ENCODE results near the gene PON2.
"Not testable (repeated sequence)": the region's sequence is repeated elsewhere in the genome, so short reads cannot be mapped to it uniquely, and the experiment has no call there.

Gene PON2

GRCh38 chr7:95470452-95470851 is 35.6 kb upstream of the PON2 start:
- H3K4me1 ChIP-seq (ENCODE audit: control insufficient read depth, low read depth, low read length) = peaks cover 2% of the 10 kb centered on the region
- no peak overlapping the region for H2AK5ac ChIP-seq (ENCODE audit: low read length)
- no peak overlapping the region for H3K56ac ChIP-seq (ENCODE audit: low read length)
- H3K23ac ChIP-seq (ENCODE audit: low read length) = no peak overlapping the region
- H3K27ac ChIP-seq (ENCODE audit: low read depth, low read length) = no peak overlapping the region
- H3K4me3 ChIP-seq (ENCODE audit: low read length) = no peak overlapping the region
- no peak overlapping the region for H3K9ac ChIP-seq (ENCODE audit: low read length)
- H3K27me3 ChIP-seq (ENCODE audit: insufficient read depth, low read length, poor library complexity) = no peaks in the 10 kb centered on the region
- no peak overlapping the region for H2BK5ac ChIP-seq (ENCODE audit: low read length)
- no CpG with 5 or more reads among the region's 3 CpGs for WGBS (ENCODE audit: extremely low coverage, insufficient coverage, low lambda C conversion rate)
- H2BK120ac ChIP-seq (ENCODE audit: low read depth, low read length) = no peak overlapping the region
- H3K36me3 ChIP-seq (ENCODE audit: control insufficient read depth, insufficient read depth, low read length) = no peaks in the 10 kb centered on the region
- DNase-seq = peak; percentile 38
- no peak overlapping the region for H4K5ac ChIP-seq (ENCODE audit: low read length)
- no peak overlapping the region for H3K4me2 ChIP-seq (ENCODE audit: low read length)
- no peaks in the 10 kb centered on the region for H3K79me1 ChIP-seq (ENCODE audit: low read length)
- no peak overlapping the region for H3K4ac ChIP-seq (ENCODE audit: low read depth, low read length)
- H2BK15ac ChIP-seq (replicated peaks; ENCODE audit: low read depth) = no peak overlapping the region
- H3K79me2 ChIP-seq (ENCODE audit: control insufficient read depth, insufficient read depth, low read length) = no peaks in the 10 kb centered on the region
- no peak overlapping the region for H3K18ac ChIP-seq (ENCODE audit: low read length)
- no peak overlapping the region for H4K8ac ChIP-seq (ENCODE audit: low read depth, low read length)

GRCh38 chr7:95469848-95470247 is 35.0 kb upstream of the PON2 start:
- no peak overlapping the region for H3K56ac ChIP-seq (ENCODE audit: low read length)
- no peak overlapping the region for H4K8ac ChIP-seq (ENCODE audit: low read depth, low read length)
- no peak overlapping the region for H3K23ac ChIP-seq (ENCODE audit: low read length)
- H2BK15ac ChIP-seq (replicated peaks; ENCODE audit: low read depth) = no peak overlapping the region
- no peak overlapping the region for H2AK5ac ChIP-seq (ENCODE audit: low read length)
- H3K36me3 ChIP-seq (ENCODE audit: control insufficient read depth, insufficient read depth, low read length) = no peaks in the 10 kb centered on the region
- H3K27ac ChIP-seq (ENCODE audit: low read depth, low read length) = no peak overlapping the region
- no peak overlapping the region for H3K4ac ChIP-seq (ENCODE audit: low read depth, low read length)
- no peaks in the 10 kb centered on the region for H3K79me1 ChIP-seq (ENCODE audit: low read length)
- no peaks in the 10 kb centered on the region for H3K79me2 ChIP-seq (ENCODE audit: control insufficient read depth, insufficient read depth, low read length)
- H3K9ac ChIP-seq (ENCODE audit: low read length) = no peak overlapping the region
- peaks cover 2% of the 10 kb centered on the region for H3K4me1 ChIP-seq (ENCODE audit: control insufficient read depth, low read depth, low read length)
- H3K4me3 ChIP-seq (ENCODE audit: low read length) = no peak overlapping the region
- WGBS (ENCODE audit: extremely low coverage, insufficient coverage, low lambda C conversion rate) = 100% methylated on average over 1 of the region's 4 CpGs
- H2BK120ac ChIP-seq (ENCODE audit: low read depth, low read length) = no peak overlapping the region
- H3K4me2 ChIP-seq (ENCODE audit: low read length) = no peak overlapping the region
- no peak overlapping the region for H3K18ac ChIP-seq (ENCODE audit: low read length)
- H4K5ac ChIP-seq (ENCODE audit: low read length) = no peak overlapping the region
- no peaks in the 10 kb centered on the region for H3K27me3 ChIP-seq (ENCODE audit: insufficient read depth, low read length, poor library complexity)
- peak; percentile 5 for DNase-seq
- H2BK5ac ChIP-seq (ENCODE audit: low read length) = no peak overlapping the region

DNA sequence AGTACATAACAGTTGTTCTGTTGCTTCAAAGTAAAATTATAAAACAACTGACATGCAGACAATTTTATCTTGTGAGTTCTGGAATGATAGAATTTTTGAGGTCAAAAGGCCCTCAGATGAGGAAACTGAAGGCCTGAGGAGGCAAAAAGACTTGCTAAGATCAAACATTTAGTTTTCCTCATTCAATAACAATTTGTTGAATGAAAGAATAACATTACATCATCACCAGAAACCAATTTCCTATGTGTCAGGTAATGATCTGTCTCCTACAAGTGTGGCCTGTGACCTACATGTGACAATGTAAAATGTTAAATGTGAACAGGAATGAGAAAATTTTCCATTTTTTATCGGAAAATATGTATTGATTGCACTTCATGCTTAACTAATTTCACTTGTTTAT is 34.4 kb upstream of the PON2 start:
- Histone ChIP-seq H3K27ac (ENCODE audit: low read depth, low read length) (no peak overlapping the region), H3K4me3 (ENCODE audit: low read length) (no peak overlapping the region), H3K36me3 (ENCODE audit: control insufficient read depth, insufficient read depth, low read length) (no peaks in the 10 kb centered on the region), H3K4me1 (ENCODE audit: control insufficient read depth, low read depth, low read length) (peaks cover 2% of the 10 kb centered on the region), H4K8ac (ENCODE audit: low read depth, low read length) (no peak overlapping the region), H3K56ac (ENCODE audit: low read length) (no peak overlapping the region), H2BK120ac (ENCODE audit: low read depth, low read length) (no peak overlapping the region), H3K9ac (ENCODE audit: low read length) (no peak overlapping the region), H3K79me2 (ENCODE audit: control insufficient read depth, insufficient read depth, low read length) (no peaks in the 10 kb centered on the region), H3K18ac (ENCODE audit: low read length) (no peak overlapping the region), H3K4ac (ENCODE audit: low read depth, low read length) (no peak overlapping the region), H2BK15ac (replicated peaks; ENCODE audit: low read depth) (no peak overlapping the region), H2BK5ac (ENCODE audit: low read length) (no peak overlapping the region), H3K23ac (ENCODE audit: low read length) (no peak overlapping the region), H3K79me1 (ENCODE audit: low read length) (no peaks in the 10 kb centered on the region), H4K5ac (ENCODE audit: low read length) (no peak overlapping the region), H3K4me2 (ENCODE audit: low read length) (no peak overlapping the region), H2AK5ac (ENCODE audit: low read length) (no peak overlapping the region), H3K27me3 (ENCODE audit: insufficient read depth, low read length, poor library complexity) (no peaks in the 10 kb centered on the region)
- DNase-seq = no peak
- no CpG with 5 or more reads among the region's 1 CpG for WGBS (ENCODE audit: extremely low coverage, insufficient coverage, low lambda C conversion rate)

- Histone ChIP-seq H4K8ac (ENCODE audit: low read depth, low read length) (no peak overlapping the region), H3K56ac (ENCODE audit: low read length) (no peak overlapping the region), H3K4ac (ENCODE audit: low read depth, low read length) (no peak overlapping the region), H3K18ac (ENCODE audit: low read length) (no peak overlapping the region), H3K4me2 (ENCODE audit: low read length) (no peak overlapping the region), H2AK5ac (ENCODE audit: low read length) (no peak overlapping the region), H3K9ac (ENCODE audit: low read length) (no peak overlapping the region), H3K79me1 (ENCODE audit: low read length) (no peaks in the 10 kb centered on the region), H3K27ac (ENCODE audit: low read depth, low read length) (no peak overlapping the region), H3K23ac (ENCODE audit: low read length) (no peak overlapping the region), H3K79me2 (ENCODE audit: control insufficient read depth, insufficient read depth, low read length) (no peaks in the 10 kb centered on the region), H3K27me3 (ENCODE audit: insufficient read depth, low read length, poor library complexity) (no peaks in the 10 kb centered on the region), H3K4me1 (ENCODE audit: control insufficient read depth, low read depth, low read length) (peaks cover 2% of the 10 kb centered on the region), H2BK5ac (ENCODE audit: low read length) (no peak overlapping the region), H3K4me3 (ENCODE audit: low read length) (no peak overlapping the region), H4K5ac (ENCODE audit: low read length) (no peak overlapping the region), H2BK15ac (replicated peaks; ENCODE audit: low read depth) (no peak overlapping the region), H3K36me3 (ENCODE audit: control insufficient read depth, insufficient read depth, low read length) (no peaks in the 10 kb centered on the region), H2BK120ac (ENCODE audit: low read depth, low read length) (no peak overlapping the region)
- no peak for DNase-seq
- no CpG with 5 or more reads among the region's 1 CpG for WGBS (ENCODE audit: extremely low coverage, insufficient coverage, low lambda C conversion rate)
Measured at GRCh38 chr7:95467912-95468607, 33.2 kb upstream of the PON2 start.

DNA sequence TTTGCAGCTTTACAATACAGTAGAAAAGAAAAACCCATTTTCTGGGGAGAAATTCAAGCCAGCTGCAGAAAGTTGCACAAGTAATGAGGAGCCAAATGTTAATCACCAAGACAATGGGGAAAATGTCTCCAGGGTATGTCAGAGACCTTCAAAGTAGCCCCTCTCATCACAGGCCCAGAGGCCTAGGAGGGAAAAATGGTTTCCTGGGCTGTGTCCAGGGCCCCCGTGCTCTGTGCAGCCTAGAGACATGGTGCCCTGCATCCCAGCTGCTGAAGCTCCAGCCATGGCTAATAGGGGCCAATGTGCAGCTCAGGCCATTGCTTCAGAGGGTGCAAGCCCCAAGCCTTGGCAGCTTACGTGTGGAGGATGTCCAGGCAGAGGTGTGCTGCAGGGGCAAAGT is 25.8 kb upstream of the PON2 start:
- WGBS (ENCODE audit: extremely low coverage, insufficient coverage, low lambda C conversion rate) = no CpG with 5 or more reads among the region's 2 CpGs
- H2AK5ac ChIP-seq (ENCODE audit: low read length) = not testable (repeated sequence)

DNA sequence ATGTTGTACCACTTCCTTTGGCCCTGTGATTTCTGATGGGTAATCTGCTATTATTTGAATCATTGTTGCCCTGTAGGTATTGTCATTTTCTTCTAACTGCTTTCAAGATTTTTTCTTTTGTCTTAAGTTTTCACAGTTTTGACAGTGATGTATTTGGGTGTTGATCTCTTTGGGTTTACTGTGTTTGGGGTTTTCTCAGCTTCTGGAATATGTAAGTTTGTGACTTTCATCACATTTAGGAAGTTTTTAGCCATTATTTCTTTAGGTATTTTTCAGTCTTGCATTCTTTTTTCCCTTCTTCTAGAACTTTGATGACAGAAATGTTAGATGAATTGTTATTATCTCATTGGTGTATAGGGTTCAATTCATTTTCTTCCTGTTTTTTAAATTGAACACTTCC is 23.1 kb upstream of the PON2 start:
- no peaks in the 10 kb centered on the region for H3K79me1 ChIP-seq (ENCODE audit: low read length)
- H3K9ac ChIP-seq (ENCODE audit: low read length) = no peak overlapping the region
- H2BK15ac ChIP-seq (replicated peaks; ENCODE audit: low read depth) = no peak overlapping the region
- H3K27me3 ChIP-seq (ENCODE audit: insufficient read depth, low read length, poor library complexity) = no peaks in the 10 kb centered on the region
- no peak overlapping the region for H3K27ac ChIP-seq (ENCODE audit: low read depth, low read length)
- DNase-seq = no peak
- H2AK5ac ChIP-seq (ENCODE audit: low read length) = no peak overlapping the region
- no peak overlapping the region for H4K5ac ChIP-seq (ENCODE audit: low read length)
- no peak overlapping the region for H2BK5ac ChIP-seq (ENCODE audit: low read length)
- no peak overlapping the region for H4K8ac ChIP-seq (ENCODE audit: low read depth, low read length)
- H3K79me2 ChIP-seq (ENCODE audit: control insufficient read depth, insufficient read depth, low read length) = no peaks in the 10 kb centered on the region
- no peak overlapping the region for H3K18ac ChIP-seq (ENCODE audit: low read length)
- H3K4me1 ChIP-seq (ENCODE audit: control insufficient read depth, low read depth, low read length) = no peaks in the 10 kb centered on the region
- no peak overlapping the region for H2BK120ac ChIP-seq (ENCODE audit: low read depth, low read length)
- no peak overlapping the region for H3K56ac ChIP-seq (ENCODE audit: low read length)
- H3K23ac ChIP-seq (ENCODE audit: low read length) = no peak overlapping the region
- no peak overlapping the region for H3K4me3 ChIP-seq (ENCODE audit: low read length)
- H3K4me2 ChIP-seq (ENCODE audit: low read length) = no peak overlapping the region
- H3K36me3 ChIP-seq (ENCODE audit: control insufficient read depth, insufficient read depth, low read length) = no peaks in the 10 kb centered on the region
- H3K4ac ChIP-seq (ENCODE audit: low read depth, low read length) = no peak overlapping the region

More for the DNA sequence above, 25.8 kb upstream of the PON2 start:
- H4K8ac ChIP-seq (ENCODE audit: low read depth, low read length); H3K79me2 ChIP-seq (ENCODE audit: control insufficient read depth, insufficient read depth, low read length); H3K27ac ChIP-seq (ENCODE audit: low read depth, low read length); H3K4me3 ChIP-seq (ENCODE audit: low read length); H3K36me3 ChIP-seq (ENCODE audit: control insufficient read depth, insufficient read depth, low read length); H3K23ac ChIP-seq (ENCODE audit: low read length); H2BK15ac ChIP-seq (replicated peaks; ENCODE audit: low read depth); H3K4me1 ChIP-seq (ENCODE audit: control insufficient read depth, low read depth, low read length); DNase-seq; H3K4ac ChIP-seq (ENCODE audit: low read depth, low read length); H2BK5ac ChIP-seq (ENCODE audit: low read length); H3K18ac ChIP-seq (ENCODE audit: low read length); H2BK120ac ChIP-seq (ENCODE audit: low read depth, low read length); H3K4me2 ChIP-seq (ENCODE audit: low read length); H3K56ac ChIP-seq (ENCODE audit: low read length); H4K5ac ChIP-seq (ENCODE audit: low read length); H3K79me1 ChIP-seq (ENCODE audit: low read length); H3K9ac ChIP-seq (ENCODE audit: low read length); H3K27me3 ChIP-seq (ENCODE audit: insufficient read depth, low read length, poor library complexity): not testable (repeated sequence)
